Activated CD4-positive, alpha-beta T cell treated with anti-CD3 and anti-CD28 coated beads for 36 hours (primary cell): Measurements from ENCODE around the gene GNAI3. TPM values are rescaled to one million over a fixed set of nuclear protein-coding genes. Genes with fewer than 3 reads are reported as not detected.

ENCODE experiments used
- ATAC-seq: fragments of 200-7000 bp; cut with Tn5 transposase; one replicate; pipeline ENCODE4 v1.10.0; 2021; ENCODE audit warnings: mild to moderate bottlenecking, moderate library complexity
- CTCF ChIA-PET: fragments of 350-600 bp; sonication (Branson Sonifier 250); formaldehyde crosslinking; loops from one replicate; lab custom pipeline; 2021; ENCODE audit warnings: antibody characterized with exemption; lab: Charles Lee
- POLR2A ChIA-PET: fragments of 350-600 bp; sonication (Branson Sonifier 250); formaldehyde crosslinking; loops from one replicate; lab custom pipeline; 2021; ENCODE audit warnings: antibody characterized with exemption, inconsistent platforms; lab: Charles Lee
- DNase-seq: peaks from one replicate; pipeline ENCODE4 v3.0.0-alpha.2; 2020
- H3K27ac Mint-ChIP-seq: one replicate; pipeline ENCODE4 v1.8.0; 2021; ENCODE audit warnings: mixed read lengths
- H3K27me3 Mint-ChIP-seq: one replicate; pipeline ENCODE4 v1.8.0; 2021; ENCODE audit warnings: mixed read lengths
- H3K36me3 Mint-ChIP-seq: one replicate; pipeline ENCODE4 v1.8.0; 2021; ENCODE audit warnings: low read depth, mixed read lengths
- H3K4me1 Mint-ChIP-seq: one replicate; pipeline ENCODE4 v1.8.0; 2021; ENCODE audit warnings: mixed read lengths
- H3K4me3 Mint-ChIP-seq: one replicate; pipeline ENCODE4 v1.8.0; 2021; ENCODE audit warnings: mild to moderate bottlenecking, moderate library complexity, mixed read lengths
- H3K9me3 Mint-ChIP-seq: one replicate; pipeline ENCODE4 v1.8.0; 2021; ENCODE audit warnings: low read depth, mixed read lengths
- intact Hi-C, 2 experiments: fragments of 100-400 bp; cut with DNase I in 1 of 2; cut with micrococcal nuclease in 1 of 2; formaldehyde crosslinking; loops; one replicate each; pipeline versions ENCODE4 v1.14.2 to v1.15.1; 2022 to 2024; cut with DNase I, micrococcal nuclease
- total RNA-seq, 2 experiments: library from RNA; stranded (reverse); gene quantifications; one replicate each; pipeline ENCODE4 v1.2.3, GENCODE V29; 2021

The GNAI3 gene
- total RNA-seq, 2 experiments from 2014 or later = 7.1 to 9.6 TPM

DNA sequence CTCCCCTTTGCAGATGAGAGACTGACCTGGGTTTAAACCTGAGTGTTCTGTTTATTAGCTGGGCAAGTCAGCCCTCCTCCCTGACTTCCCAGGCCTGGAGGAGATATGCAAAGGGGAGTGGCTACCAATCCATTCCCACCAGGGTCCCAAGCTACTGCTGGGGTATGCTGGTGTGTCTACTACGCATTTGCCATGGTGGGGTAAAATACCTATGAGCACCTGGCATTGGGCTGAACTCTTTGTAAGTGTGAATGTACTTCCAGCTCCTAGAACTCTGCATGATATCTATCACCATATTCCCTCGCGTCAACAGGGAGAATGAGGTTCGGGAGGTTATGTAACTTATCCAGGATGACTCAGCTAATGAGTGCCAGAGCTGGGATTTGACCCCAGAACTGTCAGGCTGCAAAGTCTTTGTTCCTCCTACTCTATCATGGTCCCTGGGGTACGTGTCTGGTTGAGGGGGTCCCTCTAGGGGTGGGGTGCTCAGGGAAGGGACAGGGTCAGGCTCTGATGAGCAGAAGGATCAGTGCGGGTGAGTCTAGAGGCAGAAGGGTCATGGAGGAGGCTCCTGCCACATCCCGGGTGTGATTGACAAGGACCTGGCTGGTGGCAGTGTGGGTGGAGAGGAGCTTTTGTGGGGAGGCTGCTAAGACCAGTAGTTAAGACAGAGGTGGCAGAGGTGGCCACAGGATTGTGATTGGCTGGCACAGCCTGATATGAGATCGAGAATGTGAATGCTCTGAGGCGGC, 88.0 kb downstream of the GNAI3 start:
- H3K4me1 Mint-ChIP-seq = peaks cover 19% of the 10 kb centered on the region
- H3K4me3 Mint-ChIP-seq = no peak overlapping the region
- H3K36me3 Mint-ChIP-seq = no peaks in the 10 kb centered on the region
- no peak for DNase-seq
- no peak overlapping the region for H3K27ac Mint-ChIP-seq
- H3K27me3 Mint-ChIP-seq = no peaks in the 10 kb centered on the region
- no peaks in the 10 kb centered on the region for H3K9me3 Mint-ChIP-seq
- intact Hi-C loops = no loop called here
- POLR2A ChIA-PET = no interaction called here
- CTCF ChIA-PET = interaction anchor here (0.7 to 15.1 kb wide), 8 partner anchors 13 to 154 kb away, joined by 3 to 190 read pairs (median 6); partner anchors contain the start of gene GPR61
- ATAC-seq = no peak

DNA sequence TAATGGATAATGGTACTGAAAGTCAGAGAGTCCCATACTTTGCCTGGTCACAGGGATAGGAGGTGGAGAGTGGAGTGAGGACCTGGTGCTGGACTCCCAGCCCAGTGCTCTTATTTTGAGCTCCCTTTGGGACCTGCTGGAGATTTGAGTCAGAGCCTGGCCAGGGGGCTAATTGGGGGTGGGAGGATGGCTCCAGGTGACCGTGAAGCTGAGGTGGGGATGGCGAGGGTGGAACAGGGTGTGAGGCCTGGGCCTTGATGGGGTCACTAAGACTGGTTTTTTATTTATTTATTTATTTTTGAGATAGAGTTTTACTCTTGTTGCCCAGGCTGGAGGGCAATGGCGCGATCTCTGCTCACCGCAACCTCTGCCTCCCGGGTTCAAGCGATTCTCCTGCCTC, 89.0 kb downstream of the GNAI3 start:
- ChIA-PET POLR2A (no interaction called here), CTCF (interaction anchor here (1.5 to 15.1 kb wide), 6 partner anchors 14 to 145 kb away, joined by 3 to 190 read pairs (median 10); partner anchors contain the start of gene GPR61)
- no peaks in the 10 kb centered on the region for H3K9me3 Mint-ChIP-seq
- no peak for ATAC-seq
- intact Hi-C loops = no loop called here
- H3K4me3 Mint-ChIP-seq = no peak overlapping the region
- no peak overlapping the region for H3K27ac Mint-ChIP-seq
- H3K36me3 Mint-ChIP-seq = no peaks in the 10 kb centered on the region
- H3K27me3 Mint-ChIP-seq = no peaks in the 10 kb centered on the region
- H3K4me1 Mint-ChIP-seq = peaks cover 19% of the 10 kb centered on the region
- DNase-seq = no peak

DNA sequence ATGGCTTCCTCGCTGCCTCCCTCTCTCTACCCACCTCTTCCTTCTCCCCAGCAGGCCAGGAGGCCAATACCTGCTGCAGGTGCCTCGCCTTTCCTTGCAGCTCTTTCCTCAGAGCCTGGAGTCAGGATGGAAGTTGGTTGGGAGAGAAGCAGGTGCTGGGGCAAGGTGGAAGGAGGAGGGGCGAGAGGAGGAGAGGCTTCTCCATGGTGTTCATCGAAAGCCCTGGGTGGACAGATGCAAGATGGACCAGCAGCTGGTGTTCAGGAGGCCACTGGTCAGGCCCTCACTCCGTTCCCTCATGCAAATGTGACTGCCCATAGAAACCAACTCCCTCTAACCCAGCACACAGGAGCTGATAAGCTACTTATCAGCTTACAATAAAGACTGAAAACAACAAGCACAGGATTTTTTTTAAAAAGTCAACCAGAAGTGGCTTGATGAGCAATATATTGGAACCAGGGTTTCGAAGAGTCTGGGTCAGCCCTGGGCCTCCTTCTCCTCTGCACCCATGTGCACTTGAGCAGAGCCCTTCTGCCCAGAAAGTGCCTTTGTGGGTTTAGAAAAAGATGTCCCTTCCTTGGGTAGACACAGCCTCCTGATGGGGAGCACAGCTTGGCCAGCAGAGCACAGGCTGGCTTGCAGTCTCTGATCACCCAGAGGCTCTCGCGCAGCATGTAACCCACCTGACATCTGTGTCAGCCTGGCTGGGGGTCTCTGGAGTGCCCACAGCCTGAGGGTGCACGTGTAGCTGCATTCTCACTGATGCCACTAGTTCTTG, 90.8 kb downstream of the GNAI3 start:
- POLR2A ChIA-PET = interaction anchor here (0.6 to 1.7 kb wide), 6 partner anchors 20 to 539 kb away, joined by 3 to 13 read pairs (median 6); partner anchors contain the start of genes AMPD2, GNAI3, GNAT2 and GSTM1
- no peak for DNase-seq

GRCh38 chr1:109639841-109640184, 91.4 kb downstream of the GNAI3 start:
- H3K4me3 Mint-ChIP-seq = no peak overlapping the region

More for the DNA sequence above, 90.8 kb downstream of the GNAI3 start:
- Mint-ChIP-seq H3K9me3 (no peaks in the 10 kb centered on the region), H3K36me3 (no peaks in the 10 kb centered on the region), H3K4me3 (no peak overlapping the region), H3K27ac (no peak overlapping the region), H3K4me1 (peaks cover 23% of the 10 kb centered on the region), H3K27me3 (no peaks in the 10 kb centered on the region)
- CTCF ChIA-PET = interaction anchor here (0.6 to 15.1 kb wide), 43 partner anchors 9 to 695 kb away, joined by 3 to 190 read pairs (median 5); partner anchors contain the start of genes AHCYL1, AMPD2, GNAI3 and GNAT2
- intact Hi-C loops = no loop called here
- no peak for ATAC-seq

DNA sequence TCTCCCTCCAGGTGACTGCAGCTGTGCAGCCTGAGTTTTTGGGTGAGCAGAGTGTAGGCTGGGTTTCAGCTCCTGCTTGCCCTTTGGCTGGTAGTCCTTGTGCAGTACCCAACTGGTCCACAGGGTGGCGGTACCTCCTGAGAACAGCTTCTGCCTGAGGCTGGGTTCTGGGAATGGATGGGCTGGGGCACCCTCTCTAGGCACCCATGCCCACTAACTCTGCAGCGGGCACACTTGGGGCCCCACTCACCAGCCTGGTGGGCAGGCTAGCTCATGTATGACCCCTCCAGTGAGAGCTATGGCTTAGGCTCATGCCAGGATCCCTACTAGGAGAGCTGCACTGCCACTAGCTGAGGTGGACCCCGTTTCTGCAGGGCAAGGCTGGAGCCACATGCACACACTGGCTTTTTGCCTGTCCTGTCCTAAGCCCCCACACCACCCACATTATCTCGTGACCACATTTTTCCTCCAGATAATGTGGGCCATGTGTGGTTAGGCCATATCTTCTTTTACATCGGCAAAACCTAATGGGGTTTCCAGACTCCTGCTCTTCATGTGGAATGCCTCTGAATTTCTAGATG, 92.0 kb downstream of the GNAI3 start:
- ChIA-PET POLR2A (interaction anchor here (0.5 to 1.7 kb wide), 8 partner anchors 21 to 540 kb away, joined by 3 to 13 read pairs (median 5); partner anchors contain the start of genes AMPD2, GNAI3, GNAT2 and GSTM1), CTCF (interaction anchor here (0.6 to 15.1 kb wide), 65 partner anchors 10 to 694 kb away, joined by 3 to 190 read pairs (median 5); partner anchors contain the start of genes AHCYL1, AMPD2, GNAI3 and GNAT2)
- Mint-ChIP-seq H3K4me1 (peaks cover 12% of the 10 kb centered on the region), H3K4me3 (no peak overlapping the region), H3K27me3 (no peaks in the 10 kb centered on the region), H3K9me3 (no peaks in the 10 kb centered on the region), H3K27ac (no peak overlapping the region), H3K36me3 (no peaks in the 10 kb centered on the region)
- DNase-seq = peak; percentile 95
- peak; percentile 78 for ATAC-seq
- intact Hi-C loops = loop anchor here (2.0 kb wide), 2 partner anchors 94 to 344 kb away; partner anchors contain the start of gene AHCYL1 (in 1 of the 2)

More at GRCh38 chr1:109639841-109640184, 91.4 kb downstream of the GNAI3 start:
- H3K36me3 Mint-ChIP-seq = no peaks in the 10 kb centered on the region
- H3K27ac Mint-ChIP-seq = no peak overlapping the region
- intact Hi-C loops = loop anchor here (2.0 kb wide), 2 partner anchors 93 to 345 kb away; partner anchors contain the start of gene AHCYL1 (in 1 of the 2)
- ChIA-PET CTCF (interaction anchor here (0.6 to 15.1 kb wide), 57 partner anchors 9 to 694 kb away, joined by 3 to 190 read pairs (median 5); partner anchors contain the start of genes AHCYL1, AMPD2, GNAI3 and GNAT2), POLR2A (interaction anchor here (0.5 to 1.7 kb wide), 8 partner anchors 20 to 539 kb away, joined by 3 to 13 read pairs (median 5); partner anchors contain the start of genes AMPD2, GNAI3, GNAT2 and GSTM1)
- H3K4me1 Mint-ChIP-seq = peaks cover 18% of the 10 kb centered on the region
- ATAC-seq (no peak), DNase-seq (no peak)
- no peaks in the 10 kb centered on the region for H3K9me3 Mint-ChIP-seq
- no peaks in the 10 kb centered on the region for H3K27me3 Mint-ChIP-seq

DNA sequence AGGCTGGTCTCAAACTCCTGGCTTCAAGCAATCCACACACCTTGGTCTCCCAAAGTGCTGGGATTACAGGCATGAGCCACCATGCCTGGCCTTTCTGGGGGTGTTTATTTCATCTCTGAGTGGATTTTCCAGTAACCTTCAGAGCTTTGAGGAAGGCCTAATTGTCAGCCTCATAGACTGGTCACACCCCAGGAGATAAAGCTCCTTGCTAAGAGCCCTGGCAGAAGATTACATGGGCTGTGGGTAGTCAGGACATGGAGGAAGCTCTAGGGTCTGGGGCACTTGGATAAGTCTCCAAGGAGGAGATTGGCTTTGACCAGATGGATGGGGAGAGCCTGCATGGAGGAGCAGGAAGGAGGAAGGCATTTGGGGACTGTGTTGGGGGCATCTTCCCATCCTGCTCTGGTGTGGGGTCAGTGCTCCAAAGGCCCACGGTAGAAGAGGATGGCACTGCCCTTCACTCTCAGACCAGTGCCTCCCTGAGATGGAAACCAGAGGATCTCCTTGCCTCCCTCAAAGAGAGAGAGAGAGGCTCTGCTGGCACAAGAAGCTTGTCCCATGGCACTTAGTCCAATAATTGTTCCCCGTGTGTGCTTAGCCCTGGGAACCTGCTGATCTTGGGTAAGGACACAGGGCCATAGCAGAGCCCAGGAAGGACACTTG, 92.8 kb downstream of the GNAI3 start:
- POLR2A ChIA-PET = interaction anchor here (1.0 to 1.7 kb wide), 3 partner anchors 27 to 95 kb away, joined by 3 to 10 read pairs (median 10); partner anchors contain the start of gene GSTM1
- H3K4me1 Mint-ChIP-seq = peaks cover 10% of the 10 kb centered on the region
- no peaks in the 10 kb centered on the region for H3K36me3 Mint-ChIP-seq
- DNase-seq (no peak), ATAC-seq (no peak)
- H3K4me3 Mint-ChIP-seq = no peak overlapping the region
- H3K27ac Mint-ChIP-seq = no peak overlapping the region
- intact Hi-C loops = loop anchor here (2.0 kb wide), 2 partner anchors 94 to 344 kb away; partner anchors contain the start of gene AHCYL1 (in 1 of the 2)
- CTCF ChIA-PET = interaction anchor here (0.6 to 15.1 kb wide), 38 partner anchors 8 to 388 kb away, joined by 3 to 190 read pairs (median 6); partner anchors contain the start of genes AHCYL1, AMPD2, GNAI3 and GNAT2
- no peaks in the 10 kb centered on the region for H3K27me3 Mint-ChIP-seq
- H3K9me3 Mint-ChIP-seq = no peaks in the 10 kb centered on the region

DNA sequence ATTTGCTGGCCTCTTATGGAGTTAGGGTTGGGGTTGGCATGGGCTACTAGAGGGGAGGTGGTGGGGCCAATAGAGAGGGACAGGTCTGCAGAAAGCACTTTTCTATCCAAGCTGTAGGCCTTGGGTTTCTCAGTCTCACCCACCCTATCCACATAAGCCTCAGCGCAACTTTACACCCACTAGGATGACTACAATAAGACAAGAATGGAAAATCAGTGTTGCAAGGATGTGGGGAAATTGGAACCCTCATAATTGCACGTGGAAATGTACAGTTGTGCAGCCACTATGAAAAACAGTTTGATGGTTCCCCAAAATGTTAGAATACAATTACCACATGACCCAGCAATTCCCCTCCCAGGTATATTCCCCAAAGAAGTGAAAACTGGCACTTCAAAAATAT, 93.4 kb downstream of the GNAI3 start:
- no peak overlapping the region for H3K4me3 Mint-ChIP-seq
- ATAC-seq = no peak
- peaks cover 10% of the 10 kb centered on the region for H3K4me1 Mint-ChIP-seq
- ChIA-PET POLR2A (interaction anchor here (0.6 kb wide), 1 partner anchor 139 kb away, joined by 5 read pairs; no protein-coding TSS in a partner anchor), CTCF (interaction anchor here (0.6 to 9.0 kb wide), 13 partner anchors 9 to 343 kb away, joined by 3 to 165 read pairs (median 30); partner anchors contain the start of genes AHCYL1, GNAI3, GSTM1 and GSTM4)
- H3K27me3 Mint-ChIP-seq = no peaks in the 10 kb centered on the region
- intact Hi-C loops = loop anchor here (2.0 kb wide), 5 partner anchors 15 to 343 kb away; partner anchors contain the start of genes AHCYL1 (in 2 of the 2), GSTM1 (in 2 of the 2) and GSTM4 (in 2 of the 2)
- no peak overlapping the region for H3K27ac Mint-ChIP-seq
- no peaks in the 10 kb centered on the region for H3K9me3 Mint-ChIP-seq
- no peak for DNase-seq
- no peaks in the 10 kb centered on the region for H3K36me3 Mint-ChIP-seq

DNA sequence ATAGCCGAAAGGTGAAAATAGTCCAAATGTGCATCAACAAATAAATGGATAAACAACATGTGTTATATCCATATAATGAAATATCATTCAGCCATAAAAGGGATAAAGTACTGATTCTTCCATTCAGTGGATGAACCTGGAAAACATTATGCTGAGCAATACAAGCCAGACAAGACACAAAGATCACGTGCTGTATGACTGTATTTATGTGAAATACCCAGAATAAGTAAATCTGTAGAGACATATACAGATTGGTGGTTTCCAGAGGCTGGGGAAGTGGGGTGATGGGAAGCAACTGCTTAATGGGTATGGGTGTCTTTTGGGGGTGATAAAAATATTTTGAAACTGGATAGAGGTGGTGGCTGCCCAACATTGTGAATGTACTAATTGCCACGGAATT, 94.2 kb downstream of the GNAI3 start:
- intact Hi-C loops = loop anchor here (1.0 to 2.0 kb wide), 6 partner anchors 14 to 342 kb away; partner anchors contain the start of genes GSTM1 (in 2 of the 2), GSTM4 (in 2 of the 2) and AHCYL1 (in 1 of the 2)
- Mint-ChIP-seq H3K36me3 (no peaks in the 10 kb centered on the region), H3K4me1 (peaks cover 10% of the 10 kb centered on the region), H3K4me3 (no peak overlapping the region), H3K27me3 (no peaks in the 10 kb centered on the region), H3K9me3 (no peaks in the 10 kb centered on the region), H3K27ac (no peak overlapping the region)
- CTCF ChIA-PET = interaction anchor here (0.8 to 9.0 kb wide), 11 partner anchors 8 to 368 kb away, joined by 3 to 165 read pairs (median 5); partner anchors contain the start of genes AHCYL1, GNAI3 and GSTM4
- ATAC-seq (no peak), DNase-seq (no peak)
- POLR2A ChIA-PET = no interaction called here

DNA sequence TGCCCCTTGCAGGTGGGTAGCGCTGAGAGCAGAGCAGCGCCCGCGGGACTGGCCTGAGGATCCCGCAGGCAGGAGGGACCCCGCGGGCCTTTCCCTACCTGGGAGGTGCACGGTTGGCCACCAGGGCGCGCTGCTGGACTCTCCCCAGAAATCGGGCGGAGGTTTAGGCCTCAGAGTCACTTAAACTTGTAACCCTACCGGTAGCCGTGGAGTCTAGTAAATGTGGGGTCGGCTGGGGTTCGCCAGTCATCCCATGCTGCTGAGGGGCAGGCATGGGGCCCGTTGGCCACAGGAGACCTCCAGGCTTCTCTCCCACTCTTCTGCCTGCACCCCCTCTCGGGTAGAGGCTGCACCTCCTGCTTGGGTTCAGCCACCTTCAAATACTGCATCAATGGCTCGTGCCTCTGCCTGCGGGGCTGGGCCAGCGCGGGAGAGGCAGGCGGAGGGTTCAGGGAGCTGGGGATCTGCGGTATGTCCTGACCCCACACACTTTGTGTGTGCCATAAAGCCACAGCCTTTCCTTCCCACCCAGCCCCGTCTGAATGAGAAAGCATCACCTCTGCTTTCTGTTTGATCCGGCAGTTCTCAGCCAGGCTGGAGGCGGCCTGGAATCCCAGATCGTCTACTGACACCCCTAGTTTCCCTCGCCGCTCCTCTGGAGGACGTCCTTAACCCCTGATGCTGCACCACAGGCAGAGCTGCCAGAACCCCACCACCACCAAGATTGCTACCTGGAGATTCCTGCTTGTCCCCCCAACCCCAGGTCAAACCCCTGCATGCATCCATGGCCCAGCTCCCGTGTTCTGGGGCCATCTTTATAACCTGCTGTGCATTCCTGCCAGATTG, 95.2 kb downstream of the GNAI3 start:
- ATAC-seq (peak; percentile 98), DNase-seq (peak; percentile 95)
- CTCF ChIA-PET = interaction anchor here (0.7 to 9.0 kb wide), 17 partner anchors 7 to 367 kb away, joined by 3 to 165 read pairs (median 4); partner anchors contain the start of genes AHCYL1, GNAI3, GSTM1 and GSTM2
- Mint-ChIP-seq H3K27ac (no peak overlapping the region), H3K27me3 (no peaks in the 10 kb centered on the region), H3K4me1 (peaks cover 10% of the 10 kb centered on the region), H3K9me3 (no peaks in the 10 kb centered on the region), H3K4me3 (no peak overlapping the region), H3K36me3 (no peaks in the 10 kb centered on the region)
- intact Hi-C loops = loop anchor here (1.0 to 2.0 kb wide), 6 partner anchors 13 to 341 kb away; partner anchors contain the start of genes GSTM1 (in 2 of the 2), GSTM4 (in 2 of the 2) and AHCYL1 (in 1 of the 2)
- POLR2A ChIA-PET = no interaction called here
